Tibial nerve (tissue), 4 donors: Measurements from ENCODE around the gene TM4SF18. TPM values are rescaled to one million over a fixed set of nuclear protein-coding genes. Genes with fewer than 3 reads are reported as not detected.

Source experiments
- DNase-seq, 2 donors: peaks; one replicate each; pipeline ENCODE4 v3.0.0-alpha.2; 2019; ENCODE audit warnings: low spot score in 2 of 2
- H3K27ac ChIP-seq, 4 donors: fragments of 200-600 bp; sonication (generic) in 3 of 4; one replicate each; pipeline ENCODE4 v1.5.1; 2017 to 2019; ENCODE audit warnings: mild to moderate bottlenecking in 1 of 4
- H3K27me3 ChIP-seq, 2 donors: fragments of 200-600 bp; sonication (generic) in 1 of 2; one replicate each; pipeline versions ENCODE4 v1.5.1 to v1.6.0; 2017 to 2019
- H3K36me3 ChIP-seq, 3 donors: fragments of 200-600 bp; sonication (generic); one replicate each; pipeline ENCODE4 v1.5.1; 2018 to 2019
- H3K4me1 ChIP-seq, 4 donors: fragments of 200-600 bp; sonication (generic) in 3 of 4; one replicate each; pipeline ENCODE4 v1.5.1; 2017 to 2019
- H3K4me3 ChIP-seq, 4 donors: fragments of 200-600 bp; sonication (generic) in 3 of 4; one replicate each; pipeline ENCODE4 v1.5.1; 2017 to 2019; ENCODE audit warnings: mild to moderate bottlenecking in 1 of 4, moderate library complexity in 1 of 4
- H3K9me3 ChIP-seq, 4 donors: fragments of 200-600 bp; sonication (generic) in 3 of 4; one replicate each; pipeline ENCODE4 v1.5.1; 2017 to 2019
- EP300 ChIP-seq, 2 donors: sonication (generic); formaldehyde crosslinking; IDR thresholded peaks; one replicate each; pipeline ENCODE4 v1.6.1; 2017; ENCODE audit warnings: antibody characterized with exemption in 2 of 2, mild to moderate bottlenecking in 1 of 2
- POLR2A ChIP-seq, 2 donors: fragments of 450-650 bp; IDR thresholded peaks; one replicate each; pipeline ENCODE4 v1.6.1; 2017; ENCODE audit warnings: antibody characterized with exemption in 2 of 2, mild to moderate bottlenecking in 2 of 2, moderate library complexity in 2 of 2
- WGBS, 2 donors: methylation state at CpG; one replicate each; pipeline ENCODE4 v1.1.5; 2018; 5-methylcytosine and 5-hydroxymethylcytosine counted together
- total RNA-seq, 4 donors: library from RNA; depleted of rRNA; stranded (reverse); fragments of >200 nt; gene quantifications; one replicate each; pipeline ENCODE4 v1.1.0, GENCODE V29; 2016
- TF ChIP-seq, protein P1 (sequence below), 5 experiments: fragments of 200-600 bp in 3 of 5; fragments of 450-650 bp in 2 of 5; sonication (generic) in 3 of 5; IDR thresholded peaks; one replicate each; pipeline ENCODE4 v1.5.1; 2016 to 2019; ENCODE audit warnings: antibody characterized with exemption in 5 of 5, mild to moderate bottlenecking in 3 of 5, moderate library complexity in 2 of 5

TM4SF18 gene
- total RNA-seq, 4 donors from 2014 or later = 1.5 to 12.7 (median 4.6) TPM

DNA sequence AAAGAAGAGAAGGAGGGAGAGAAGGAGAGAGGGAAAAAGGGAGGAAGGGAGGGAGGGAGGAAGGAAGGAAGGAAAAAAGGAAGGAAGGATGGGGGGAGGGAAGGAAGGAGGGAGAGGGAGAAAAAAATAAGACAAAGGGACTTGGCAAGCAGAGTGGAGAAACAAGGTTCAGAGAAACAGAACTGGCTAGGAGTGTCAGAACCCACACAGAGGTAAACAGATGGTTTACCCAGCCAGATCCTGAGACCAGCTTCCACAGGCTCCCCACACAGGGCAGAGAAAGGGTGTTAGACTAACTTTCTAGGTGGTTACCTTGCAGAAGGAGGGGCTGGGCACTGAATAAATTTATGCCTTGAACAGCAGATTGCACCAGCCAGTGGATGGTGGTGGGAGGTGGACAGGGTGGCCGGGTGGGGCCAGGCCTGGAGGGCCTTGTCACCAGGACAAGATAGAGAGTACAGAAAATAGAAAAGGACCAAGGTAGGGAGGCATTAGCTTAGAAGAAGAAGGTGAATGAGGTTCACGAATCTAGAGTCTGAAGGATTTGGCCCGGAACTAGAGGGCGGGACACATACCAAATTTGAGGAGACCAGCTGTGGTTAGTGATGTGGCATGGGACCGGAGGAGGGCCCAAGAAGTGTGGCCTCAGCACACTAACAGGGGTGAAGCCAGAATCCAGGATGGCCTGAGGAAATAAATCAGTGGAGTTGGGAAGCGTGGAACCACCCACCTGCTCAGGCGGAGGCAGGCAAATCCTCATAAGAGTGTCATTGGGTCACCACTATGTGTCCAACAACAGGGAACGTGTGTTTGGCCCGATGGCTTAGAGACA is 45.3 kb upstream of the TM4SF18 start:
- Histone ChIP-seq H3K9me3 (no peaks in the 10 kb centered on the region), H3K4me3 (no peak overlapping the region), H3K27me3 (no peaks in the 10 kb centered on the region), H3K4me1 (peaks cover 0 to 23% (median 2%) of the 10 kb centered on the region in 4 donors), H3K27ac (peak overlapping the region in 3 of 4 donors; percentile 72 to 86 (median 77)), H3K36me3 (no peaks in the 10 kb centered on the region)
- whole genome bisulfite sequencing, 2 donors = 87 to 90% methylated on average over 9 of the region's 9 CpGs
- no peak for DNase-seq
- TF ChIP-seq EP300 (IDR thresholded peaks at IDR 0.05) = no peak
- TF ChIP-seq POLR2A (IDR thresholded peaks at IDR 0.05) = no peak
- TF ChIP-seq, protein P1, sequence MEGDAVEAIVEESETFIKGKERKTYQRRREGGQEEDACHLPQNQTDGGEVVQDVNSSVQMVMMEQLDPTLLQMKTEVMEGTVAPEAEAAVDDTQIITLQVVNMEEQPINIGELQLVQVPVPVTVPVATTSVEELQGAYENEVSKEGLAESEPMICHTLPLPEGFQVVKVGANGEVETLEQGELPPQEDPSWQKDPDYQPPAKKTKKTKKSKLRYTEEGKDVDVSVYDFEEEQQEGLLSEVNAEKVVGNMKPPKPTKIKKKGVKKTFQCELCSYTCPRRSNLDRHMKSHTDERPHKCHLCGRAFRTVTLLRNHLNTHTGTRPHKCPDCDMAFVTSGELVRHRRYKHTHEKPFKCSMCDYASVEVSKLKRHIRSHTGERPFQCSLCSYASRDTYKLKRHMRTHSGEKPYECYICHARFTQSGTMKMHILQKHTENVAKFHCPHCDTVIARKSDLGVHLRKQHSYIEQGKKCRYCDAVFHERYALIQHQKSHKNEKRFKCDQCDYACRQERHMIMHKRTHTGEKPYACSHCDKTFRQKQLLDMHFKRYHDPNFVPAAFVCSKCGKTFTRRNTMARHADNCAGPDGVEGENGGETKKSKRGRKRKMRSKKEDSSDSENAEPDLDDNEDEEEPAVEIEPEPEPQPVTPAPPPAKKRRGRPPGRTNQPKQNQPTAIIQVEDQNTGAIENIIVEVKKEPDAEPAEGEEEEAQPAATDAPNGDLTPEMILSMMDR (IDR thresholded peaks at IDR 0.05) = no peak

DNA sequence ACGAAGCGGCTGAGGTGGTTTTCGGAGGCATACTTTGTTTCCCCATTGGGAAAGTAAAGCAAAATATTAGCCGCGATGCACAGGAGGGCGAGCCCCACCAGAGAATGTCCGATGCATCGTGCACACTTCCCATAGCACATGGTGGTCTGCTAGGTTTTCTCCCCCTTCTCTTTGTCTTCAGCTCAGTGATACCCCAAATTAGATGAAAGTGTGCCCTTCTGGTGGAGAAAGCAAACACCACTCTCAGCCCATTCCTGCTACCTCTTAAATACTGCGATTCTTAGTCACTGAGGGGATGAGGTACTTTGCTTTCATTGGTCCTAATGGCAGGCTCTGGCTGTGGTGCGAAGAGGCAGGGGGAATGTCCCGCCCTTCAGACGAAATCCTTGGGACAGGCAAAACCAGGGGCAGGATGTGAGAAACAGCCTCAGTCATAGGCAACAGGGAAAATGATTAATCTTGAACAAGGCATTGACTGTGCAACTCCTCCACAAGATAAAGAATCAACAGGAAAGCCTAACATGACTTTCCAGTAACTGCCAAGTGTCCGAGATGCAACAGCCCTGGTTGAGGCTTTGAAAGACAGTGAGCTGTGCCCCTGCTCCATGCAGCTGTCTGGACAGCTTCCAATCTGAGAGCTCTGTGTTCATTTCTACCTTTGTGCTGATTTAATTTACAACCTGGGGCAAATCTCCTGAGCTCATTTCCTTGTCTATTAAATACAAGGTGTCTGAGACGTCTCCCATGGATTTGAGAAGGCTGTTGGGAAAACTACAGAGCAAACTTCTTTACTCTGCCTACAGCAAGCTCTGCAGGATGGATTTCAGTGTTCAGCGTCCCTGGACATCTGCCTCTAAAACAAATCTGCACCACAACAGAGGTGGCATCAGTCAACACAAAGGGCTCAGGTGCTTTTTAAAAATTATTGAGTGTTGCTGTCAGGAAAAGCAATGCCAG is 44.2 kb upstream of the TM4SF18 start, which contains the start of gene TM4SF1:
TM4SF1 (minus strand) TSS at position 242 of the 957 bp plus-strand sequence; CDS start at position 140, 102 bp downstream.
- Histone ChIP-seq H3K27ac (peak within 1 kb of the TSS; percentile 28 to 86 (median 74)), H3K4me3 (peak within 1 kb of the TSS; percentile 26 to 49 (median 33)), H3K36me3 (no peaks in the 10 kb centered on the region), H3K4me1 (peaks cover 0 to 31% (median 2%) of the 10 kb centered on the region in 4 donors), H3K27me3 (no peaks in the 10 kb centered on the region), H3K9me3 (no peaks in the 10 kb centered on the region)
- DNase-seq = peak; percentile 56 to 61
- TF ChIP-seq, protein P1 (IDR thresholded peaks at IDR 0.05) = peak in 2 of 5 experiments; percentile 25 to 40
- TF ChIP-seq EP300 (IDR thresholded peaks at IDR 0.05) = peak in 1 of 2 donors; percentile 86
- TF ChIP-seq POLR2A (IDR thresholded peaks at IDR 0.05) = peak; percentile 9 to 55
- WGBS, 2 donors = 40 to 41% methylated on average over 15 of the region's 15 CpGs

DNA sequence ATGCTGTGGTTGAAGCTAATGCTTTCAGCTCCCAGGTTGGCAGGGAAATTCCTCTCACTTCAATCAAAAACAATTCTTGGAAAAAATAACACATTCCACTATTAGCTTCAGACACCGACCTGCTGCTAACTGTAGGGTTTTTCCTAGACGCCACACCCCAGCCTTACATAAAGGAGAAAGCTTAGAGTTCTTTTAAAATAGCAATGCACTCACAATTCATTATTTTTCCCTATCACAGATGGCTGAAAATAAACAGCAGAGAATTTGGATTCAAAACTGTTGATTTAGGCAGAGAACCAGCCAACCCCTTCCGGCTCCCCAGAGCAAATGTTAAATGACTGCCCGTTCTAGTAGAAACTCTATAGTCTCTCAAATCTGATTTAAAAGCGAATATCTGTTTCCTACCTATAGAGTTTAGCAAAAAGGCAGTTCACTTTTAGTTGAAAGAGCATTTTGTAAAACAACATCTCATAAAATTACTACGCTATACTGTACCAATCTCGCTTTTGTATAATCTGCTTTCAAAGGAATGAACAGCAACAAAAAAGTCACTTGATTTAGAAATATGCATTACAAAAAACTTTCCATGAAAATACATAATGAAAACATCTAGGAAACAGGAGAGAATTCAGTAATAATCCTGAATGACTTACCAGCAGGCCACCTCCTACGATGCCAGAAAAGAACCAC is 43.4 kb upstream of the TM4SF18 start:
- peak overlapping the region; percentile 26 to 49 (median 33) for H3K4me3 ChIP-seq
- TF ChIP-seq POLR2A (IDR thresholded peaks at IDR 0.05) (no peak), EP300 (IDR thresholded peaks at IDR 0.05) (no peak)
- TF ChIP-seq, protein P1 (IDR thresholded peaks at IDR 0.05) = no peak
- no peaks in the 10 kb centered on the region for H3K27me3 ChIP-seq
- peak overlapping the region; percentile 1 to 86 (median 70) for H3K27ac ChIP-seq
- WGBS, 2 donors = 36% methylated on average over 8 of the region's 8 CpGs
- no peaks in the 10 kb centered on the region for H3K36me3 ChIP-seq
- no peak for DNase-seq
- peaks cover 0 to 38% (median 5%) of the 10 kb centered on the region in 4 donors for H3K4me1 ChIP-seq
- no peaks in the 10 kb centered on the region for H3K9me3 ChIP-seq

DNA sequence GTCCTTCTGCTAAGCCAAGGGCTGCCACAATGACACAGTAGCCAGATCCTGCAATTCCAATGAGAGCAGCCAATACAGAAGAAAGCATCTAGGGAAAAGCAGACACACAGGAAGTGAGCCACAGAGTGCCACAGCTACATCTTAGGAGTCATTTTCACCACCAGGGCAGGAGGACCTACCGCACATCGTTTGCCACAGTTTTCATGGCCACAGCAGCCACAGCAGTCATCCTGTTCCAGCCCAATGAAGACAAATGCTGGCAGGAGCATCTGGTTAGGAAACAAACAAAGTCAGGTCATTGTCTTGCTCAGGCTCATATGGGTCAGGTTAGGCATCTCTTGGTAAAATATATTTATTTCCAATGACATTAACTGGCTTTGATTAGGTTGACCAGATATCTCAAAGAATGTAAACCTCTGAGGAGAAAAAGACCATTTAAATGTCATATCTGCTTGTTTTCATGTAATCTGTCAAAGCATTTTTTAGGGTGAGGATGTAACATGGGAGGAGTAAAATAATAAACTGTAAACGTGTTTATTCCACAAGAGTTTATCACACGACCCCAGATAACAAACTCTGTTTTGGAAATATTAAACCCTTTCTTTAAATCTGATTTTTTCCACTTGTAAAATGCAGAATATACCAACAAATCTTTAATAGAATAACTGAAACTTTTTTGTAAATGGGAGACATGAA is 42.2 kb upstream of the TM4SF18 start:
- Histone ChIP-seq H3K4me3 (peak overlapping the region; percentile 26 to 49 (median 33)), H3K27me3 (no peaks in the 10 kb centered on the region), H3K27ac (peak overlapping the region; percentile 50 to 86 (median 70)), H3K4me1 (peaks cover 4 to 50% (median 9%) of the 10 kb centered on the region in 4 donors), H3K36me3 (no peaks in the 10 kb centered on the region), H3K9me3 (no peaks in the 10 kb centered on the region)
- DNase-seq = no peak
- TF ChIP-seq EP300 (IDR thresholded peaks at IDR 0.05) (peak in 1 of 2 donors; percentile 19), POLR2A (IDR thresholded peaks at IDR 0.05) (no peak)
- 59 to 70% methylated on average over 4 of the region's 4 CpGs for WGBS, 2 donors
